Measurements from ENCODE around the gene MBTD1.
"Not testable (repeated sequence)": the region's sequence is repeated elsewhere in the genome, so short reads cannot be mapped to it uniquely, and the experiment has no call there.

MBTD1 gene

GRCh38 chr17:51185763-51186332, 74.0 kb downstream of the MBTD1 start:
- DNase-seq, result no peak

- DNase-seq, result no peak
Measured at GRCh38 chr17:51184124-51184523, 75.7 kb downstream of the MBTD1 start.

- DNase-seq, result no peak
Measured at GRCh38 chr17:51180486-51180885, 79.4 kb downstream of the MBTD1 start.

- not testable (repeated sequence) for DNase-seq
Measured at GRCh38 chr17:51172030-51172429, 87.8 kb downstream of the MBTD1 start.

- DNase-seq, result no peak
Measured at GRCh38 chr17:51170736-51171135, 89.1 kb downstream of the MBTD1 start.

GRCh38 chr17:51169340-51169739, 90.5 kb downstream of the MBTD1 start:
- no peak for DNase-seq

- DNase-seq, result peak; percentile 66
Measured at GRCh38 chr17:51166987-51167931, 92.6 kb downstream of the MBTD1 start.

DNA sequence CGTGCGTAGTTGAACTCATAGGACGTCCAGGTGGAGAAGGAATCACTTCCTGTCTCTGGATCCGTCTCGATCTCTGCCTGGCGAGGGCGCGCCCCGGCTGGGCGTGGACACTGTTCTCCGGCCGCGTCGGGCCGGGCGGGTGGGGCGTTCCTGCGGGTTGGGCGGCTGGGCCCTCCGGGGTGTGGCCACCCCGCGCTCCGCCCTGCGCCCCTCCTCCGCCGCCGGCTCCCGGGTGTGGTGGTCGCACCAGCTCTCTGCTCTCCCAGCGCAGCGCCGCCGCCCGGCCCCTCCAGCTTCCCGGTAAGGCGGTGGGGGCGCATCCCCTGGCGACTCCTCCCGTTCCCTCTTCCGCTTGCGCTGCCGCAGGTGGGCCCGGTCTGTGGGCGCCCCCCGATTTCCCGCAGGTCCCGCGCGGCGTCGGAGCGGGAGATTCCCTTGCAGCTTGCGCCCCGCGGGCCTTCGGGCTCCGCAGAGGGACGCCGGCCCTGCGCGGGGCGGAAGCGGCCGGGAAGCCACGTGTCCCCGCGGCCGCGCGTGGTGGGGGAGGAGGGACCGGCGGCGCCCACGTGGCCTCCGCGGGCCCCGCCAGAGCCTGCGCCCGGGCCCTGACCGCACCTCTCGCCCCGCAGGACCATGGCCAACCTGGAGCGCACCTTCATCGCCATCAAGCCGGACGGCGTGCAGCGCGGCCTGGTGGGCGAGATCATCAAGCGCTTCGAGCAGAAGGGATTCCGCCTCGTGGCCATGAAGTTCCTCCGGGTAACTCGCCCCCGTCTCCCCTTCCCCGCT, 93.5 kb downstream of the MBTD1 start, which contains the start of gene NME2:
Gene NME2 (plus strand): TSS at position 214 of the 789 bp plus-strand sequence. CDS start 420 bp downstream, at position 634.
- peak; percentile 63 for DNase-seq

GRCh38 chr17:51165680-51166197, 94.1 kb downstream of the MBTD1 start:
- no peak for DNase-seq

GRCh38 chr17:51164911-51165679, 94.8 kb downstream of the MBTD1 start:
- DNase-seq, result no peak

- DNase-seq, result no peak
Measured at GRCh38 chr17:51161541-51161940, 98.3 kb downstream of the MBTD1 start.

DNA sequence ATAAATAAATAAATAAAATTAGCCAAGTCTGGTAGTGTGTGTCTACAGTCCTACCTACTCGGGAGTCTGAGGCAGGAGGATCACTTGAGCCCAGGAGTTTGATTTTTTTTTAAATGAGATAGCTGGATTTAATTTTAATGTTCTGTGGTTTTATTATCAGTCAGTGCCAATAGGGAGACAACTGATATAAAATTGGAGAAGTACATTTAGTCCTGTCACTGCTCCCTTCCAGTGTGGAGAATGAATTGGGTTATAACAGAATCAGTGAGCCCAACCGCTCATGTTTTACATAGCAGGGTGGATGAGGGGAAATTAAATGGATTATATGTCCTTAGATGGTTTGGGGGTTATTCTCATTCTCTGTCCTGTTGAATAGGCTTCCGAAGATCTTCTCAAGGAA, 100.2 kb downstream of the MBTD1 start:
- DNase-seq, result no peak

DNA sequence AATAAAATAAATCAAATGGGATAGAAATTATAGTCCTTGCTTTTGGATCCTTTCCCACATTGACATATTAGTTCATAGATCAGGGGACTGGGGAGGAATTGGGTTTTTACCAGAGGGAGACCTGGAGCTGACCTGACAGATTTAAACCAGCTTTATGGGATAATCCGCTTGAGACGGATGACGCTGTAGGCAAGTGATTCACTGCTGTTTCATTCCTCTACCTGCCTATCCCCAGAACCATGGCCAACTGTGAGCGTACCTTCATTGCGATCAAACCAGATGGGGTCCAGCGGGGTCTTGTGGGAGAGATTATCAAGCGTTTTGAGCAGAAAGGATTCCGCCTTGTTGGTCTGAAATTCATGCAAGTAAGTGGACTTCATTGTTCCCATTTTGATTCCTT, 104.4 kb downstream of the MBTD1 start:
- no peak for DNase-seq

DNA sequence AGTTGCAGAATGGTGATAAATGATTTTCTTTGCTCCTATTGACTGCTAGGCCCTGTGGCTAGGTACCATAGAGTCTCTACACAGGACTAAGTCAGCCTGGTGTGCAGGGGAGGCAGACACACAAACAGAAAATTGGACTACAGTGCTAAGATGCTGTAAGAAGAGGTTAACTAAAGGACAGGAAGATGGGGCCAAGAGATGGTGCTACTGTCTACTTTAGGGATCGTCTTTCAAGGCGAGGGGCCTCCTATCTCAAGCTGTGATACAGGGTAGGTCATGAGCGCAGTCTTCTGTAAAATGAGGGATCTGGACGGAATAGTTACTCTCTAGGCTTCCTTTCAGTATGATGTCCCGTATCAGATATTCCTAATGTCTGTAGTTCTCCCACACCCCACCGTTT, 105.7 kb downstream of the MBTD1 start:
- no peak for DNase-seq

GRCh38 chr17:51153210-51154072, 106.4 kb downstream of the MBTD1 start, which contains the start of gene NME1:
NME1 (plus strand) TSS chr17:51153559; CDS start chr17:51155655, 2,096 bp downstream.
- peak; percentile 98 for DNase-seq

DNA sequence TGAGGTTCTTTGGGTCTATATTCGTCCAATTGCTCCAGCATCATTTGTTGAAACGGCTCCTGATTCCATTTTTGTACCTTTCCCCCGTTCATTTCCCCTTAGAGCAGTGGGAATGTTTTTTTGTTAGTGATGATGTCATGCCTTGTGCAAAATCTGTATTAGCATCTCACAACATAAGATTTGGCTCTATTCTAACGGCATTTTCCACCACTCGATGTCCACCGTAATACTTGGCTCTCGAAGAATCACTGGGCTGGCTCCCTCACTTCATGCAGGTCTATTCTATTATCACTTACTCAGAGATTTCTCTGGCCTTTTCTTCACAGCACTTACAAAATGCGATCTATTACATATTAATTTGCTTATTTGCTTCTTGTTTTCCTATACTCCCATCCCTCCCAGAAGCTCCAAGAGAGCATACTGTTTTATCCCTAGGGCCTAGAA, 107.1 kb downstream of the MBTD1 start:
- DNase-seq, result peak; percentile 81

DNA sequence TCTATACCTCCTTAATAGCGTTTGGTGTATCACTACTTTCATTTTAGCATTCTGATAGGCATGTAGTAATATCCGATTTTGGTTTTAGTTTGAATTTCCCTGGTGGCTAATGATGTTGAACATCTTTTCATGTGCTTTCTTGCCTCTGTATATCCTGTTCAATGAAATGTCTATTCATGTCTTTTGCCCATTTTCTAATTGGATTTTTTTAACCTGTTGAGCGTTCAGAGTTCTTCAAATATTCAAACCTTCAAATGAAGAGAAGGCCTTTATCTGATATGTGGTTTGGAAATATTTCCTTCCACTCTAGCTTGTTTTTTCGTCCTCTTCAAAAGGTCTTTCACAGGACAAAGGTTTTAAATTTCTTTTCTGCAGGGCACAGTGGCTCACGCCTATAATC, 108.9 kb downstream of the MBTD1 start:
- DNase-seq, result no peak

GRCh38 chr17:51149163-51149562, 110.7 kb downstream of the MBTD1 start:
- no peak for DNase-seq

DNA sequence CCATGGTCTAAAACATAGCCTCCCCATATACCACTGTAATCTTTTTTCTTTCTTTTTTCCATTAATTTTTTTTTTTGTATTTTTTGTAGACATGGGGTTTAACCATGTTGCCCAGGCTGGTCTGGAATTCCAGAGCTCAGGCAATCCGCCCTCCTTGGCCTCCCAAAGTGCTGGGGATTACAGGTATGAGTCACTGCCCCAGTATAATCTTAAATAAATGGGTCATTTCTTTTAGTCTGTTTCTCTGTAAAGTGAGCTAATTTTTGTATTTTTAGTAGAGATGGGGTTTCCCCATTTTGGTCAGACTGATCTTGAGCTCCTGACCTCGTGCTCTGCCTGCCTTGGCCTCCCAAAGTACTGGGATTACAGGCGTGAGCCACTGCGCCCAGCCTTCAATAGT, 112.2 kb downstream of the MBTD1 start:
- DNase-seq, result no peak

- DNase-seq, result no peak
Measured at GRCh38 chr17:51144266-51145022, 115.4 kb downstream of the MBTD1 start.

All from KG1 (cell line).